HepG2 (cell line): ENCODE results near the gene OSBPL2. TPM values are rescaled to one million over a fixed set of nuclear protein-coding genes. Genes with fewer than 3 reads are reported as not detected.

ENCODE experiments used
- CBFB ChIP-seq: sonication (generic); formaldehyde crosslinking; IDR thresholded peaks from 2 replicates; pipeline ENCODE4 v1.4.0; 2020; ENCODE audit warnings: missing genetic modification reagents
- FOXA3 ChIP-seq: IDR thresholded peaks from 2 replicates; pipeline ENCODE4 v1.6.1; 2016; ENCODE audit warnings: missing genetic modification reagents, missing compliant biosample characterization
- FOXO1 ChIP-seq: sonication (generic); formaldehyde crosslinking; IDR thresholded peaks from 2 replicates; pipeline ENCODE4 v1.4.0; 2020; ENCODE audit warnings: missing genetic modification reagents
- HMG20A ChIP-seq: IDR thresholded peaks from 2 replicates; pipeline ENCODE4 v1.6.1; 2016; ENCODE audit warnings: borderline replicate concordance
- HNRNPL ChIP-seq: fragments of 200-400 bp; formaldehyde crosslinking; IDR thresholded peaks from 2 replicates; pipeline ENCODE4 v1.6.1; 2017; ENCODE audit warnings: mild to moderate bottlenecking, low read depth, low read length
- MYC ChIP-seq: sonication (generic); formaldehyde crosslinking; IDR thresholded peaks from 2 replicates; pipeline ENCODE4 v1.9.0; 2021; ENCODE audit warnings: missing genetic modification reagents, borderline replicate concordance
- RBM22 ChIP-seq: fragments of 200-400 bp; formaldehyde crosslinking; optimal IDR thresholded peaks from 2 replicates; pipeline ENCODE3; 2017; ENCODE audit warnings: mild to moderate bottlenecking, low read length, moderate library complexity
- TEAD3 ChIP-seq: optimal IDR thresholded peaks from 2 replicates; pipeline ENCODE3; 2016; ENCODE audit warnings: borderline replicate concordance
- ZKSCAN5 ChIP-seq: sonication (generic); formaldehyde crosslinking; IDR thresholded peaks from 2 replicates; pipeline ENCODE4 v1.5.1; 2020; ENCODE audit warnings: mild to moderate bottlenecking, missing genetic modification reagents
- ZNF703 ChIP-seq: sonication (generic); formaldehyde crosslinking; IDR thresholded peaks from 2 replicates; pipeline ENCODE4 v1.5.1; 2020; ENCODE audit warnings: missing genetic modification reagents, mild to moderate bottlenecking, moderate library complexity, borderline replicate concordance
- ZNF766 ChIP-seq: sonication (generic); formaldehyde crosslinking; IDR thresholded peaks from 2 replicates; pipeline ENCODE4 v1.5.0; 2020; ENCODE audit warnings: missing genetic modification reagents, borderline replicate concordance
- polyA plus RNA-seq, 8 experiments: library from polyadenylated mRNA; depleted of rRNA in 3 of 8; stranded (reverse) in 7 of 8; unstranded in 1 of 8; fragments of >200 nt; fragmentation: Illumina TruSeq in 4 of 8; extraction: Trizol in 4 of 8; gene quantifications; 2 replicates each; pipeline versions ENCODE4 v1.2.1 to v1.2.3, GENCODE V29; 2011 to 2016; ENCODE audit warnings: low read depth in 4 of 8, missing spikeins in 1 of 8, mixed read lengths in 1 of 8; ENCODE audit not compliant: insufficient read depth in 1 of 8
- total RNA-seq, 5 experiments: library from RNA; depleted of rRNA; stranded (reverse); fragments of >200 nt; fragmentation: Illumina TruSeq; extraction: Trizol; gene quantifications; 2 replicates each; pipeline ENCODE4 v1.2.3, GENCODE V29; 2016; ENCODE audit warnings: low read depth in 1 of 5
- TF ChIP-seq, protein P1 (sequence below): sonication (generic); formaldehyde crosslinking; IDR thresholded peaks from 2 replicates; pipeline ENCODE4 v1.5.0; 2020; ENCODE audit warnings: mild to moderate bottlenecking, missing genetic modification reagents
- TF ChIP-seq, protein P2 (sequence below): IDR thresholded peaks from 2 replicates; pipeline ENCODE4 v1.6.1; 2016
- TF ChIP-seq, protein P3 (sequence below): sonication (generic); formaldehyde crosslinking; IDR thresholded peaks from 2 replicates; pipeline ENCODE4 v1.4.0; 2020; ENCODE audit warnings: mild to moderate bottlenecking, missing genetic modification reagents
- TF ChIP-seq, protein P4 (sequence below): sonication (generic); formaldehyde crosslinking; IDR thresholded peaks from 2 replicates; pipeline ENCODE4 v1.8.1; 2023; ENCODE audit warnings: mild to moderate bottlenecking, missing genetic modification reagents
- TF ChIP-seq, protein P5 (sequence below): sonication (generic); formaldehyde crosslinking; IDR thresholded peaks from 2 replicates; pipeline ENCODE4 v1.5.0; 2020; ENCODE audit warnings: mild to moderate bottlenecking, missing genetic modification reagents
- TF ChIP-seq, protein P6 (sequence below): sonication (generic); formaldehyde crosslinking; IDR thresholded peaks from 2 replicates; pipeline ENCODE4 v1.4.0; 2020; ENCODE audit warnings: missing genetic modification reagents, mild to moderate bottlenecking, borderline replicate concordance
- TF ChIP-seq, protein P7 (sequence below): IDR thresholded peaks from 2 replicates; pipeline ENCODE4 v1.6.1; 2016; ENCODE audit warnings: low read depth, borderline replicate concordance
- TF ChIP-seq, protein P8 (sequence below): IDR thresholded peaks from 2 replicates; pipeline ENCODE4 v1.6.1; 2016; ENCODE audit warnings: low read depth

The OSBPL2 gene
- total and polyA plus RNA-seq, 2 of the 13 experiments (the other 11 are each of a cell fraction or from before 2014, with no cell fraction given): 18.5 to 37.4 TPM

DNA sequence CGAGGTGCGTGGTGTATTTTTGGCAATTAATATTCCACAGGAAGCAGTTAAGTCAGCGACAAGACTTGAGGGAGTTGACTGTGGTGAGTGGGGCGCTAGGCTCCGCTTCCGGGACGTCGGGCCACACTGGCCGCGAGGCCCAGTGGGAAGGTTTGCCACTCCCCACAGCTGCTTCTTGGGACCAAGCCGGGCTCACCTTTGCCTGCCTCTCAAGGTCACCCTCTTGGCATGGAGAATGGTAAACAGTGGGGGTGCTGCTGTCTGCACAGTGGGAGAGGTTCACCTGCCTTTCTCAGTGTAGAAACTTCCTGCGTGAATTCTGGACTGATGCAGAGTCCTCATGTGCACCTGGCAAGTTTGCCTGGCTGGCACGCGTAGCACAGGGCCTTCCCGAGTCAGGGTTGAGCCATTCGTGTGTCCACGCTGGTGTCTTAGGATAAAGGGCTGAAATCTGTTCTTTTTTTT is 6.4 kb downstream of the OSBPL2 start (continued):
- TF ChIP-seq, protein P1, sequence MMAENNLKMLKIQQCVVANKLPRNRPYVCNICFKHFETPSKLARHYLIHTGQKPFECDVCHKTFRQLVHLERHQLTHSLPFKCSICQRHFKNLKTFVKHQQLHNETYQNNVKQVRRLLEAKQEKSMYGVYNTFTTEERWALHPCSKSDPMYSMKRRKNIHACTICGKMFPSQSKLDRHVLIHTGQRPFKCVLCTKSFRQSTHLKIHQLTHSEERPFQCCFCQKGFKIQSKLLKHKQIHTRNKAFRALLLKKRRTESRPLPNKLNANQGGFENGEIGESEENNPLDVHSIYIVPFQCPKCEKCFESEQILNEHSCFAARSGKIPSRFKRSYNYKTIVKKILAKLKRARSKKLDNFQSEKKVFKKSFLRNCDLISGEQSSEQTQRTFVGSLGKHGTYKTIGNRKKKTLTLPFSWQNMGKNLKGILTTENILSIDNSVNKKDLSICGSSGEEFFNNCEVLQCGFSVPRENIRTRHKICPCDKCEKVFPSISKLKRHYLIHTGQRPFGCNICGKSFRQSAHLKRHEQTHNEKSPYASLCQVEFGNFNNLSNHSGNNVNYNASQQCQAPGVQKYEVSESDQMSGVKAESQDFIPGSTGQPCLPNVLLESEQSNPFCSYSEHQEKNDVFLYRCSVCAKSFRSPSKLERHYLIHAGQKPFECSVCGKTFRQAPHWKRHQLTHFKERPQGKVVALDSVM (CRISPR knock-in tag): no peak
- TF ChIP-seq, protein P2, sequence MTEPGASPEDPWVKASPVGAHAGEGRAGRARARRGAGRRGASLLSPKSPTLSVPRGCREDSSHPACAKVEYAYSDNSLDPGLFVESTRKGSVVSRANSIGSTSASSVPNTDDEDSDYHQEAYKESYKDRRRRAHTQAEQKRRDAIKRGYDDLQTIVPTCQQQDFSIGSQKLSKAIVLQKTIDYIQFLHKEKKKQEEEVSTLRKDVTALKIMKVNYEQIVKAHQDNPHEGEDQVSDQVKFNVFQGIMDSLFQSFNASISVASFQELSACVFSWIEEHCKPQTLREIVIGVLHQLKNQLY: no peak
- TF ChIP-seq ZNF766 (no peak), RBM22 (no peak), CBFB (no peak), MYC (CRISPR knock-in tag) (no peak), ZNF703 (no peak), FOXO1 (CRISPR knock-in tag) (peak; percentile 80; the same call in 1 of the 2 replicates), TEAD3 (peak; percentile 28), FOXA3 (peak; percentile 72), HNRNPL (0 out of 2 replicates have a peak, but pooled peaks have one; percentile 12), HMG20A (CRISPR knock-in tag) (no peak), ZKSCAN5 (CRISPR knock-in tag) (no peak)
- TF ChIP-seq, protein P3, sequence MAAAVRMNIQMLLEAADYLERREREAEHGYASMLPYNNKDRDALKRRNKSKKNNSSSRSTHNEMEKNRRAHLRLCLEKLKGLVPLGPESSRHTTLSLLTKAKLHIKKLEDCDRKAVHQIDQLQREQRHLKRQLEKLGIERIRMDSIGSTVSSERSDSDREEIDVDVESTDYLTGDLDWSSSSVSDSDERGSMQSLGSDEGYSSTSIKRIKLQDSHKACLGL (CRISPR knock-in tag): no peak
- TF ChIP-seq, protein P4, sequence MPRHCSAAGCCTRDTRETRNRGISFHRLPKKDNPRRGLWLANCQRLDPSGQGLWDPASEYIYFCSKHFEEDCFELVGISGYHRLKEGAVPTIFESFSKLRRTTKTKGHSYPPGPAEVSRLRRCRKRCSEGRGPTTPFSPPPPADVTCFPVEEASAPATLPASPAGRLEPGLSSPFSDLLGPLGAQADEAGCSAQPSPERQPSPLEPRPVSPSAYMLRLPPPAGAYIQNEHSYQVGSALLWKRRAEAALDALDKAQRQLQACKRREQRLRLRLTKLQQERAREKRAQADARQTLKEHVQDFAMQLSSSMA: no peak
- TF ChIP-seq, protein P5, sequence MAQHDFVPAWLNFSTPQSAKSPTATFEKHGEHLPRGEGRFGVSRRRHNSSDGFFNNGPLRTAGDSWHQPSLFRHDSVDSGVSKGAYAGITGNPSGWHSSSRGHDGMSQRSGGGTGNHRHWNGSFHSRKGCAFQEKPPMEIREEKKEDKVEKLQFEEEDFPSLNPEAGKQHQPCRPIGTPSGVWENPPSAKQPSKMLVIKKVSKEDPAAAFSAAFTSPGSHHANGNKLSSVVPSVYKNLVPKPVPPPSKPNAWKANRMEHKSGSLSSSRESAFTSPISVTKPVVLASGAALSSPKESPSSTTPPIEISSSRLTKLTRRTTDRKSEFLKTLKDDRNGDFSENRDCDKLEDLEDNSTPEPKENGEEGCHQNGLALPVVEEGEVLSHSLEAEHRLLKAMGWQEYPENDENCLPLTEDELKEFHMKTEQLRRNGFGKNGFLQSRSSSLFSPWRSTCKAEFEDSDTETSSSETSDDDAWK (CRISPR knock-in tag): no peak
- TF ChIP-seq, protein P6, sequence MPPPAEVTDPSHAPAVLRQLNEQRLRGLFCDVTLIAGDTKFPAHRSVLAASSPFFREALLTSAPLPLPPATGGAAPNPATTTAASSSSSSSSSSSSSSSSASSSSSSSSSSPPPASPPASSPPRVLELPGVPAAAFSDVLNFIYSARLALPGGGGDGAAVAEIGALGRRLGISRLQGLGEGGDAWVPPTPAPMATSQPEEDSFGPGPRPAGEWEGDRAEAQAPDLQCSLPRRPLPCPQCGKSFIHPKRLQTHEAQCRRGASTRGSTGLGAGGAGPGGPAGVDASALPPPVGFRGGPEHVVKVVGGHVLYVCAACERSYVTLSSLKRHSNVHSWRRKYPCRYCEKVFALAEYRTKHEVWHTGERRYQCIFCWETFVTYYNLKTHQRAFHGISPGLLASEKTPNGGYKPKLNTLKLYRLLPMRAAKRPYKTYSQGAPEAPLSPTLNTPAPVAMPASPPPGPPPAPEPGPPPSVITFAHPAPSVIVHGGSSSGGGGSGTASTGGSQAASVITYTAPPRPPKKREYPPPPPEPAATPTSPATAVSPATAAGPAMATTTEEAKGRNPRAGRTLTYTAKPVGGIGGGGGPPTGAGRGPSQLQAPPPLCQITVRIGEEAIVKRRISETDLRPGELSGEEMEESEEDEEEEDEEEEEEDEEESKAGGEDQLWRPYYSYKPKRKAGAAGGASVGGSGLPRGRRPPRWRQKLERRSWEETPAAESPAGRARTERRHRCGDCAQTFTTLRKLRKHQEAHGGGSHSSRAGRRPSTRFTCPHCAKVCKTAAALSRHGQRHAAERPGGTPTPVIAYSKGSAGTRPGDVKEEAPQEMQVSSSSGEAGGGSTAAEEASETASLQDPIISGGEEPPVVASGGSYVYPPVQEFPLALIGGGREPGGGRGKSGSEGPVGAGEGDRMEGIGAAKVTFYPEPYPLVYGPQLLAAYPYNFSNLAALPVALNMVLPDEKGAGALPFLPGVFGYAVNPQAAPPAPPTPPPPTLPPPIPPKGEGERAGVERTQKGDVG (CRISPR knock-in tag): no peak
- TF ChIP-seq, protein P7, sequence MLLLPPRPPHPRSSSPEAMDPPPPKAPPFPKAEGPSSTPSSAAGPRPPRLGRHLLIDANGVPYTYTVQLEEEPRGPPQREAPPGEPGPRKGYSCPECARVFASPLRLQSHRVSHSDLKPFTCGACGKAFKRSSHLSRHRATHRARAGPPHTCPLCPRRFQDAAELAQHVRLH (CRISPR knock-in tag): 0 out of 2 replicates have a peak, but pooled peaks have one; percentile 30
- TF ChIP-seq, protein P8, sequence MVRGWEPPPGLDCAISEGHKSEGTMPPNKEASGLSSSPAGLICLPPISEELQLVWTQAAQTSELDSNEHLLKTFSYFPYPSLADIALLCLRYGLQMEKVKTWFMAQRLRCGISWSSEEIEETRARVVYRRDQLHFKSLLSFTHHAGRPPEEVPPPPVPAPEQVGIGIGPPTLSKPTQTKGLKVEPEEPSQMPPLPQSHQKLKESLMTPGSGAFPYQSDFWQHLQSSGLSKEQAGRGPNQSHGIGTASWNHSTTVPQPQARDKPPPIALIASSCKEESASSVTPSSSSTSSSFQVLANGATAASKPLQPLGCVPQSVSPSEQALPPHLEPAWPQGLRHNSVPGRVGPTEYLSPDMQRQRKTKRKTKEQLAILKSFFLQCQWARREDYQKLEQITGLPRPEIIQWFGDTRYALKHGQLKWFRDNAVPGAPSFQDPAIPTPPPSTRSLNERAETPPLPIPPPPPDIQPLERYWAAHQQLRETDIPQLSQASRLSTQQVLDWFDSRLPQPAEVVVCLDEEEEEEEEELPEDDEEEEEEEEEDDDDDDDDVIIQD (CRISPR knock-in tag): no peak
